Gastrocnemius medialis (tissue), 4 donors: ENCODE measurements around the gene IMP4.

Experiments
- POLR2A ChIP-seq, 2 donors: fragments of 450-650 bp; IDR thresholded peaks; one replicate each; pipeline ENCODE4 v1.6.1; 2017; ENCODE audit warnings: antibody characterized with exemption in 2 of 2, mild to moderate bottlenecking in 2 of 2, moderate library complexity in 2 of 2
- TF ChIP-seq, protein P1 (sequence below), 5 experiments: fragments of 450-650 bp in 3 of 5; fragments of 200-600 bp in 2 of 5; sonication (generic) in 2 of 5; IDR thresholded peaks in 4 of 5; conservative IDR thresholded peaks in 1 of 5; 1 replicate in 4 of 5; 2 replicates in 1 of 5; pipeline ENCODE4 v1.5.1; 2016 to 2019; ENCODE audit warnings: antibody characterized with exemption in 5 of 5, mild to moderate bottlenecking in 3 of 5, moderate library complexity in 3 of 5

DNA sequence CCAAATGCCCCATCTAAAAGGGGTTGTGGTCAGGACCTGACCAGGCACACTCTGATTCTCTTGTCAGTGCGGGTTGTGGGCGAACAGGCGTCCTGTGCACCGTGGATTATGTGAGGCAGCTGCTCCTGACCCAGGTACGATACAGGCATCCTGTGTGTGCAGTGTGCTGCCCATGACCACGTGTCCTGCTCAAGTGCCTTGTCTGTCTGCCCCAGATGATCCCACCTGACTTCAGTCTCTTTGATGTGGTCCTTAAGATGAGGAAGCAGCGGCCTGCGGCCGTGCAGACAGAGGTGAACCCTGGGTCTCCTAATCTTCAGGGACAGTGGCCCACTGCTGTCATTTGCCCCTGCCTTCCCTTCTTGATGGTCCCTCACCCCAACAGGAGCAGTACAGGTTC, 27.8 kb downstream of the IMP4 start:
- no peak for TF ChIP-seq POLR2A (IDR thresholded peaks at IDR 0.05)
- TF ChIP-seq, protein P1, sequence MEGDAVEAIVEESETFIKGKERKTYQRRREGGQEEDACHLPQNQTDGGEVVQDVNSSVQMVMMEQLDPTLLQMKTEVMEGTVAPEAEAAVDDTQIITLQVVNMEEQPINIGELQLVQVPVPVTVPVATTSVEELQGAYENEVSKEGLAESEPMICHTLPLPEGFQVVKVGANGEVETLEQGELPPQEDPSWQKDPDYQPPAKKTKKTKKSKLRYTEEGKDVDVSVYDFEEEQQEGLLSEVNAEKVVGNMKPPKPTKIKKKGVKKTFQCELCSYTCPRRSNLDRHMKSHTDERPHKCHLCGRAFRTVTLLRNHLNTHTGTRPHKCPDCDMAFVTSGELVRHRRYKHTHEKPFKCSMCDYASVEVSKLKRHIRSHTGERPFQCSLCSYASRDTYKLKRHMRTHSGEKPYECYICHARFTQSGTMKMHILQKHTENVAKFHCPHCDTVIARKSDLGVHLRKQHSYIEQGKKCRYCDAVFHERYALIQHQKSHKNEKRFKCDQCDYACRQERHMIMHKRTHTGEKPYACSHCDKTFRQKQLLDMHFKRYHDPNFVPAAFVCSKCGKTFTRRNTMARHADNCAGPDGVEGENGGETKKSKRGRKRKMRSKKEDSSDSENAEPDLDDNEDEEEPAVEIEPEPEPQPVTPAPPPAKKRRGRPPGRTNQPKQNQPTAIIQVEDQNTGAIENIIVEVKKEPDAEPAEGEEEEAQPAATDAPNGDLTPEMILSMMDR (IDR thresholded peaks at IDR 0.05 in 4 of 5, conservative IDR thresholded peaks at IDR 0.05 in 1 of 5), result no peak
